ENCODE data around the gene NDST4. TPM values are rescaled to one million over a fixed set of nuclear protein-coding genes. Genes with fewer than 3 reads are reported as not detected.

The NDST4 gene
- total and polyA plus RNA-seq, 2 donors (not counting 1 experiment from before 2014, with no cell fraction given) = not detected

DNA sequence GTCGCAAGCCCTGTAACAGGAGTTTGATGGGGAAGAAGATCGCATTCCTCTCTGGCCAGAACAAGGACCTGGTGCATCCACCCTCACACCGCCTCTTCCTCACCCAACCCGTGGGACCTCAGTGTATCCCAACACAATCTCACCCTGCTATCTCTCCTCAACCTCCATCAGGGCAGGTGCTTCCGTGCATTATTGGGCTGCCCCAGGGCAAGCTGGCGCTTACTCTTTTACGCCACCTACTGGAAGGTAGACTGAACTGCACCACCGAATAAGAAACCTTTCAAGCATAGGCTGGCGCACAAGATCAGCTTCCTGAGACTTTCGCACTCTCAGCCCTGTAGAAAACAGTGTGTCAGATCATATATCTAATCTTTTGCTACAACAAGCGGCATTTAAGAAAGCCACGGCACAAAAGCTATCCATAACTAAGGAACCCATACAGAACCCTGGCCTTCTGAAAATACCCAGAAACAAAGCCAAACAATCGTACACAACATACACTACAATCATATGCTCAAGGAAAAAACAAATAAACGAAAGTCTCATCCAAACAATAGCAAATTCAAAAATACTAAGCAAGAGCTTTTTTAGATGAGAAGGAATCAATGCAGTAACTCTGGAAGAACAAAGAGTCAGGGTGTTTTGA, 305.5 kb downstream of the NDST4 start:
- H3K27ac ChIP-seq (ENCODE audit: insufficient read depth, low read length) = no peak overlapping the region
- TF ChIP-seq, protein P1, sequence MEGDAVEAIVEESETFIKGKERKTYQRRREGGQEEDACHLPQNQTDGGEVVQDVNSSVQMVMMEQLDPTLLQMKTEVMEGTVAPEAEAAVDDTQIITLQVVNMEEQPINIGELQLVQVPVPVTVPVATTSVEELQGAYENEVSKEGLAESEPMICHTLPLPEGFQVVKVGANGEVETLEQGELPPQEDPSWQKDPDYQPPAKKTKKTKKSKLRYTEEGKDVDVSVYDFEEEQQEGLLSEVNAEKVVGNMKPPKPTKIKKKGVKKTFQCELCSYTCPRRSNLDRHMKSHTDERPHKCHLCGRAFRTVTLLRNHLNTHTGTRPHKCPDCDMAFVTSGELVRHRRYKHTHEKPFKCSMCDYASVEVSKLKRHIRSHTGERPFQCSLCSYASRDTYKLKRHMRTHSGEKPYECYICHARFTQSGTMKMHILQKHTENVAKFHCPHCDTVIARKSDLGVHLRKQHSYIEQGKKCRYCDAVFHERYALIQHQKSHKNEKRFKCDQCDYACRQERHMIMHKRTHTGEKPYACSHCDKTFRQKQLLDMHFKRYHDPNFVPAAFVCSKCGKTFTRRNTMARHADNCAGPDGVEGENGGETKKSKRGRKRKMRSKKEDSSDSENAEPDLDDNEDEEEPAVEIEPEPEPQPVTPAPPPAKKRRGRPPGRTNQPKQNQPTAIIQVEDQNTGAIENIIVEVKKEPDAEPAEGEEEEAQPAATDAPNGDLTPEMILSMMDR (conservative IDR thresholded peaks at IDR 0.05 in 1 of 2, IDR thresholded peaks at IDR 0.05 in 1 of 2; ENCODE audit: low read depth in 1 of 2, low read length in 2 of 2) = peak; percentile 56 to 73
- TF ChIP-seq EZH2 (IDR thresholded peaks at IDR 0.05; ENCODE audit: low read length, missing control alignments) = no peak
- no peak overlapping the region for H3K4me2 ChIP-seq (ENCODE audit: extremely low read depth, insufficient read depth, low read length)
- no peaks in the 10 kb centered on the region for H3K79me2 ChIP-seq (ENCODE audit: control insufficient read depth, insufficient read depth, low read length)
- no peaks in the 10 kb centered on the region for H3K27me3 ChIP-seq (ENCODE audit: control insufficient read depth, insufficient read depth, low read length)
- no peaks in the 10 kb centered on the region for H4K20me1 ChIP-seq (ENCODE audit: control insufficient read depth, extremely low read depth, insufficient read depth, low read length)
- H3K4me1 ChIP-seq (ENCODE audit: control insufficient read depth, extremely low read depth, insufficient read depth, low read length) = no peaks in the 10 kb centered on the region
- peak; percentile 6 to 7 for DNase-seq (ENCODE audit: low read depth in 2 of 2)
- H3K36me3 ChIP-seq (ENCODE audit: control insufficient read depth, insufficient read depth, low read length) = no peaks in the 10 kb centered on the region
- H2AFZ ChIP-seq (ENCODE audit: low read length) = no peak overlapping the region
- H3K4me3 ChIP-seq (replicated peaks in 1 of 4; ENCODE audit: control extremely low read depth in 1 of 4, insufficient read depth in 1 of 4, low read depth in 3 of 4, low read length in 4 of 4) = no peak overlapping the region
- no peak overlapping the region for H3K9ac ChIP-seq (ENCODE audit: insufficient read depth, low read length)
- H3K9me3 ChIP-seq (ENCODE audit: control insufficient read depth, insufficient read depth, low read depth, low read length) = no peaks in the 10 kb centered on the region

GRCh38 chr4:114807357-114807756, 306.1 kb downstream of the NDST4 start:
- Histone ChIP-seq H3K27ac (ENCODE audit: insufficient read depth, low read length) (no peak overlapping the region), H3K79me2 (ENCODE audit: control insufficient read depth, insufficient read depth, low read length) (no peaks in the 10 kb centered on the region), H3K9ac (ENCODE audit: insufficient read depth, low read length) (no peak overlapping the region), H4K20me1 (ENCODE audit: control insufficient read depth, extremely low read depth, insufficient read depth, low read length) (no peaks in the 10 kb centered on the region), H3K9me3 (ENCODE audit: control insufficient read depth, insufficient read depth, low read depth, low read length) (no peaks in the 10 kb centered on the region), H3K4me3 (replicated peaks in 1 of 4; ENCODE audit: control extremely low read depth in 1 of 4, insufficient read depth in 1 of 4, low read depth in 3 of 4, low read length in 4 of 4) (no peak overlapping the region), H3K36me3 (ENCODE audit: control insufficient read depth, insufficient read depth, low read length) (no peaks in the 10 kb centered on the region), H3K4me1 (ENCODE audit: control insufficient read depth, extremely low read depth, insufficient read depth, low read length) (no peaks in the 10 kb centered on the region), H3K4me2 (ENCODE audit: extremely low read depth, insufficient read depth, low read length) (no peak overlapping the region), H2AFZ (ENCODE audit: low read length) (no peak overlapping the region), H3K27me3 (ENCODE audit: control insufficient read depth, insufficient read depth, low read length) (no peaks in the 10 kb centered on the region)
- TF ChIP-seq, protein P1 (conservative IDR thresholded peaks at IDR 0.05 in 1 of 2, IDR thresholded peaks at IDR 0.05 in 1 of 2; ENCODE audit: low read depth in 1 of 2, low read length in 2 of 2) = no peak
- TF ChIP-seq EZH2 (IDR thresholded peaks at IDR 0.05; ENCODE audit: low read length, missing control alignments) = no peak
- DNase-seq (ENCODE audit: low read depth in 2 of 2) = no peak

DNA sequence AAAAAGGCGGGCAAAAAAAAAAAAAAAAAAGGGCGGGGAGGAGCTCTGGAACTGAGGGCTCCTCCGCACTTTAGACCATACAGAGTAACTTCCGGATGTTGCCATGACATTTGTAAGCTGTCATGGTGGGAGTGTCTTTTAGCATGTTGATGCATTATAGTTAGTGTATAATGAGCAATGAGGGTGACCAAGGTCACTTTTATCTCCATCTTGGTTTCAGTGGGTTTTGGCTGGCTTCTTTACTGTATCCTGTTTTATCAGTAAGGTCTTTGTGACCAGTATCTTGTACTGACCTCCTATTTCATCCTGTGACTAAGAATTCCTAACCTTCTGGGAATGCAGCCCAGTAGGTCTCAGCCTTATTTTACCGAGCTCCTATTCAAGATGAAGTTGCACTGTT, 321.4 kb downstream of the NDST4 start:
- Histone ChIP-seq H3K79me2 (ENCODE audit: control insufficient read depth, insufficient read depth, low read length) (no peaks in the 10 kb centered on the region), H3K4me3 (replicated peaks in 1 of 4; ENCODE audit: control extremely low read depth in 1 of 4, insufficient read depth in 1 of 4, low read depth in 3 of 4, low read length in 4 of 4) (no peak overlapping the region), H3K9ac (ENCODE audit: insufficient read depth, low read length) (no peak overlapping the region)

More for the DNA sequence above, 321.4 kb downstream of the NDST4 start:
- no peaks in the 10 kb centered on the region for H3K9me3 ChIP-seq (ENCODE audit: control insufficient read depth, insufficient read depth, low read depth, low read length)
- H3K4me2 ChIP-seq (ENCODE audit: extremely low read depth, insufficient read depth, low read length) = no peak overlapping the region
- H3K4me1 ChIP-seq (ENCODE audit: control insufficient read depth, extremely low read depth, insufficient read depth, low read length) = no peaks in the 10 kb centered on the region
- DNase-seq (ENCODE audit: low read depth in 2 of 2) = peak in 1 of 2 donors; percentile 23
- no peak for TF ChIP-seq EZH2 (IDR thresholded peaks at IDR 0.05; ENCODE audit: low read length, missing control alignments)
- TF ChIP-seq, protein P1 (conservative IDR thresholded peaks at IDR 0.05 in 1 of 2, IDR thresholded peaks at IDR 0.05 in 1 of 2; ENCODE audit: low read depth in 1 of 2, low read length in 2 of 2) = no peak
- no peaks in the 10 kb centered on the region for H3K36me3 ChIP-seq (ENCODE audit: control insufficient read depth, insufficient read depth, low read length)
- no peaks in the 10 kb centered on the region for H4K20me1 ChIP-seq (ENCODE audit: control insufficient read depth, extremely low read depth, insufficient read depth, low read length)
- no peak overlapping the region for H3K27ac ChIP-seq (ENCODE audit: insufficient read depth, low read length)
- no peak overlapping the region for H2AFZ ChIP-seq (ENCODE audit: low read length)
- H3K27me3 ChIP-seq (ENCODE audit: control insufficient read depth, insufficient read depth, low read length) = no peaks in the 10 kb centered on the region
